ENCODE results near the gene SEC16B. TPM values are rescaled to one million over a fixed set of nuclear protein-coding genes. Genes with fewer than 3 reads are reported as not detected.

SEC16B gene
- total and polyA plus RNA-seq, 4 experiments from 2014 or later: not detected

GRCh38 chr1:177940682-177941081 lies 29.2 kb downstream of the SEC16B start:
- Histone ChIP-seq H3K27me3 (ENCODE audit: insufficient read depth, low read length) (no peaks in the 10 kb centered on the region), H3K27ac (ENCODE audit: low read depth, low read length) (no peak overlapping the region), H3K4me1 (ENCODE audit: insufficient read depth, low read length) (no peaks in the 10 kb centered on the region), H3K36me3 (ENCODE audit: insufficient read depth, low read length) (no peaks in the 10 kb centered on the region), H3K4me3 (ENCODE audit: low read length in 2 of 2) (no peak overlapping the region), H3K9me3 (ENCODE audit: control insufficient read depth in 1 of 2, low read length in 2 of 2) (no peaks in the 10 kb centered on the region)
- no peak overlapping the region for H3K27ac Mint-ChIP-seq
- CTCF ChIA-PET (ENCODE audit: partially characterized antibody): no interaction called here
- intact Hi-C loops (cut with micrococcal nuclease): no loop called here
- no peaks in the 10 kb centered on the region for H3K36me3 Mint-ChIP-seq
- DNase-seq: no peak
- H3K9me3 Mint-ChIP-seq: peaks cover 0 to 2% (median 0%) of the 10 kb centered on the region in 8 donors
- H3K4me1 Mint-ChIP-seq: no peaks in the 10 kb centered on the region
- no peaks in the 10 kb centered on the region for H3K27me3 Mint-ChIP-seq
- H3K4me3 Mint-ChIP-seq: no peak overlapping the region
- POLR2A ChIA-PET (ENCODE audit: partially characterized antibody): no interaction called here

- Mint-ChIP-seq H3K27ac (no peak overlapping the region), H3K36me3 (no peaks in the 10 kb centered on the region), H3K4me3 (no peak overlapping the region), H3K9me3 (peaks cover 0 to 2% (median 0%) of the 10 kb centered on the region in 8 donors), H3K4me1 (no peaks in the 10 kb centered on the region), H3K27me3 (no peaks in the 10 kb centered on the region)
- H3K4me3 ChIP-seq (ENCODE audit: low read length in 2 of 2): no peak overlapping the region
- H3K27ac ChIP-seq (ENCODE audit: low read depth, low read length): no peak overlapping the region
- intact Hi-C loops (cut with micrococcal nuclease): no loop called here
- H3K9me3 ChIP-seq (ENCODE audit: control insufficient read depth in 1 of 2, low read length in 2 of 2): no peaks in the 10 kb centered on the region
- no peak for DNase-seq
- no peaks in the 10 kb centered on the region for H3K27me3 ChIP-seq (ENCODE audit: insufficient read depth, low read length)
- no peaks in the 10 kb centered on the region for H3K4me1 ChIP-seq (ENCODE audit: insufficient read depth, low read length)
- POLR2A ChIA-PET (ENCODE audit: partially characterized antibody): no interaction called here
- CTCF ChIA-PET (ENCODE audit: partially characterized antibody): no interaction called here
- H3K36me3 ChIP-seq (ENCODE audit: insufficient read depth, low read length): no peaks in the 10 kb centered on the region
Measured at GRCh38 chr1:177937931-177938330, 31.9 kb downstream of the SEC16B start.

DNA sequence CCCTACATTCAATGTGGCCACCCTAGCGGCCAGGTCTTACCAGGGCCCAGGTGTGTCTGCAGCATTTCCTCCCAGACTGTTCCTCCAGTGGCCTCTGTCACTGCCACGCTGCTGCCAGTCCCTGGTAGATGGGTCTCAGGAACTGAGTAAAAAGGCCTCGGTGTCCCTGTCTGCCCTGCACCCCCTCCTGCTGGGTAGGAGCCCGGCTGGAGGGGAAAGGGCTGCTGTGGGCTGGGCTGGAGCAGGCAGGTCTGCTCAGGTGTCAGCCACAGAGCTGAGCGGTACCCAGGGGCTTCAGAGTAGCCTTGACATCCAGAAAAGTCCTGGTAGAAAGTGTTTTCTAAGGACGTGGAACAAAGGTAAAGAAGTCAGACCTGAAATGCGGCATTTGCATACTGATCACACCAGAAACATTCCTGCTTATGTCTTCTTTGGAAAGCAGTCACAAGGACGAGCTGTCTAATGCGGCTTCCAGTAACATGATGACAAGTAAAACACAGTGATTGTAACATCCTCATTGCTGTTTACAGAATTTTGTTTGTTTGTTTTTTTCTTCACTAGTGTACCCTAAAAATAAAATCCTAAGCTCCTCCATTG lies 32.6 kb downstream of the SEC16B start:
- no peak for DNase-seq
- Mint-ChIP-seq H3K36me3 (no peaks in the 10 kb centered on the region), H3K9me3 (peaks cover 0 to 2% (median 0%) of the 10 kb centered on the region in 8 donors), H3K4me1 (no peaks in the 10 kb centered on the region), H3K27me3 (no peaks in the 10 kb centered on the region), H3K4me3 (no peak overlapping the region), H3K27ac (no peak overlapping the region)
- POLR2A ChIA-PET (ENCODE audit: partially characterized antibody): no interaction called here
- Histone ChIP-seq H3K36me3 (ENCODE audit: insufficient read depth, low read length) (no peaks in the 10 kb centered on the region), H3K27ac (ENCODE audit: low read depth, low read length) (no peak overlapping the region), H3K4me3 (ENCODE audit: low read length in 2 of 2) (no peak overlapping the region), H3K4me1 (ENCODE audit: insufficient read depth, low read length) (no peaks in the 10 kb centered on the region), H3K27me3 (ENCODE audit: insufficient read depth, low read length) (no peaks in the 10 kb centered on the region), H3K9me3 (ENCODE audit: control insufficient read depth in 1 of 2, low read length in 2 of 2) (no peaks in the 10 kb centered on the region)
- CTCF ChIA-PET (ENCODE audit: partially characterized antibody): interaction anchor here (1.4 kb wide), 1 partner anchor 8 kb away, joined by 5 read pairs; no protein-coding TSS in a partner anchor
- intact Hi-C loops (cut with micrococcal nuclease): no loop called here

DNA sequence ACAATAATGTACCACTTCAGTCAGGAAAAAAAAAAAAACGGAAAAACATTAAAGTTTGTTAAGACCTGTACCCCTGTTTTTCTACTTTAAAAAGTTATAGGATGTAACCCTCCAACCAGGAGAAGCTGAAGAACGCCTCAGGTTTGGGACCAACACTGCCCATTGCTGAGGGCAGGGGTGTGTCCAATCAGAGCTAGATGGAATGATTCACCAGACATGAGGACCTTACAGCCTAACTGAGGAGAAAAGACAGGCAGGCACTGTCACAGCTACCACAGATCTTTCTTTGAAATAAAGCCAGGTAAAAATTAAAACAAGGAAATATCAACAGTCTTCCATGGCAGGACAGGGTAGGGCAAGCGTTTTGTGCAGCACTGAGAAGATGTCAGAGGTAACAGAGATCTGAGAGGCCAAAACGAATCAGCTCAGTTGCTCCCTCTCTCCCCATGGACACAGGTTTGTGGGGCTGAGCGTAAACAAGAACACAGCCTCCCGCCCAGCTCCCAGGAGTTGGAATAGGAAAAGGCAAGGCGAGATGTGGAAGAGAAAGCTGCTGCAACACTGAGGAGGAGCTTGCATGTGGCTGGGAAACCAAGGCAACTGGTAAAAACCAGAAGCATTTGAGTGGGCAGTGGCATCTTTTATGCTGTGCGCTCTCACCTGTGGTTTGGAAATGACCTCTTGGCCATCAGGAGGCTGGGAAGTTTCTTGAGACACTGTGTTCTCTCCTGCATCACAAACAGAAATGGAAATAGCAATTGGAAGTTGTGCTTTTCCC lies 34.0 kb downstream of the SEC16B start:
- Mint-ChIP-seq H3K4me1 (peaks cover 0 to 3% (median 0%) of the 10 kb centered on the region in 4 donors), H3K36me3 (no peaks in the 10 kb centered on the region), H3K4me3 (no peak overlapping the region), H3K9me3 (peaks cover 0 to 2% (median 0%) of the 10 kb centered on the region in 8 donors), H3K27ac (no peak overlapping the region), H3K27me3 (no peaks in the 10 kb centered on the region)
- H3K4me3 ChIP-seq (ENCODE audit: low read length in 2 of 2): no peak overlapping the region
- ChIA-PET CTCF (ENCODE audit: partially characterized antibody) (interaction anchor here (1.4 kb wide), 1 partner anchor 10 kb away, joined by 5 read pairs; no protein-coding TSS in a partner anchor), POLR2A (ENCODE audit: partially characterized antibody) (no interaction called here)
- no peak overlapping the region for H3K27ac ChIP-seq (ENCODE audit: low read depth, low read length)
- H3K27me3 ChIP-seq (ENCODE audit: insufficient read depth, low read length): no peaks in the 10 kb centered on the region
- no peaks in the 10 kb centered on the region for H3K4me1 ChIP-seq (ENCODE audit: insufficient read depth, low read length)
- no peak for DNase-seq
- H3K36me3 ChIP-seq (ENCODE audit: insufficient read depth, low read length): no peaks in the 10 kb centered on the region
- H3K9me3 ChIP-seq (ENCODE audit: control insufficient read depth in 1 of 2, low read length in 2 of 2): no peaks in the 10 kb centered on the region
- intact Hi-C loops (cut with micrococcal nuclease): no loop called here

DNA sequence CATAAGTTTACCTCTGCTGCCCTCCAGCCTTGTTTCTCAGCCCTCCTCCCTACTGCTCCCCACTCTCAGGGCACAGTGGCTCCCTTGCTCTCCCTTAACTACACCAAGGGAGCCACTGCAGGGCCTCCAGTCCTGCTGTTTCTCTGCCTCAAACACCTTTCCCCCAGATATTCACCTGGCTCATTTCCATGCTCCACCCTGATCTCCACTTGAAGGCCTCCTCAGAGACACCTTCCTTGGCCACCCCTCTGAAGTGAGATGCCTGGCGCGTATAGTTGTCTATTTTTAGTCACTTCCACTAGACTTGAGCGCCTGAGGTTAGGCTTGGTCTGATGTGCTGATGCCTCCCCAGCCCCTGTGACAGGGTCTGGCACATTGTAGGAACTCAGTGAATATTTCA lies 34.9 kb downstream of the SEC16B start:
- Mint-ChIP-seq H3K27me3 (no peaks in the 10 kb centered on the region), H3K27ac (no peak overlapping the region), H3K36me3 (no peaks in the 10 kb centered on the region), H3K9me3 (peaks cover 0 to 2% (median 0%) of the 10 kb centered on the region in 8 donors), H3K4me1 (peaks cover 0 to 3% (median 0%) of the 10 kb centered on the region in 4 donors), H3K4me3 (no peak overlapping the region)
- Histone ChIP-seq H3K4me3 (ENCODE audit: low read length in 2 of 2) (no peak overlapping the region), H3K4me1 (ENCODE audit: insufficient read depth, low read length) (no peaks in the 10 kb centered on the region), H3K27me3 (ENCODE audit: insufficient read depth, low read length) (no peaks in the 10 kb centered on the region), H3K36me3 (ENCODE audit: insufficient read depth, low read length) (no peaks in the 10 kb centered on the region), H3K27ac (ENCODE audit: low read depth, low read length) (no peak overlapping the region), H3K9me3 (ENCODE audit: control insufficient read depth in 1 of 2, low read length in 2 of 2) (no peaks in the 10 kb centered on the region)
- intact Hi-C loops (cut with micrococcal nuclease): no loop called here
- DNase-seq: no peak
- POLR2A ChIA-PET (ENCODE audit: partially characterized antibody): no interaction called here
- CTCF ChIA-PET (ENCODE audit: partially characterized antibody): no interaction called here

- Mint-ChIP-seq H3K27ac (no peak overlapping the region), H3K27me3 (no peaks in the 10 kb centered on the region), H3K4me3 (no peak overlapping the region), H3K4me1 (peaks cover 0 to 3% (median 0%) of the 10 kb centered on the region in 4 donors), H3K36me3 (no peaks in the 10 kb centered on the region), H3K9me3 (peaks cover 0 to 2% (median 0%) of the 10 kb centered on the region in 8 donors)
- CTCF ChIA-PET (ENCODE audit: partially characterized antibody): no interaction called here
- intact Hi-C loops (cut with micrococcal nuclease): no loop called here
- POLR2A ChIA-PET (ENCODE audit: partially characterized antibody): no interaction called here
- Histone ChIP-seq H3K9me3 (ENCODE audit: control insufficient read depth in 1 of 2, low read length in 2 of 2) (no peaks in the 10 kb centered on the region), H3K4me1 (ENCODE audit: insufficient read depth, low read length) (no peaks in the 10 kb centered on the region), H3K27ac (ENCODE audit: low read depth, low read length) (no peak overlapping the region), H3K4me3 (ENCODE audit: low read length in 2 of 2) (no peak overlapping the region), H3K27me3 (ENCODE audit: insufficient read depth, low read length) (no peaks in the 10 kb centered on the region), H3K36me3 (ENCODE audit: insufficient read depth, low read length) (no peaks in the 10 kb centered on the region)
- no peak for DNase-seq
Measured at GRCh38 chr1:177934461-177934860, 35.4 kb downstream of the SEC16B start.

DNA sequence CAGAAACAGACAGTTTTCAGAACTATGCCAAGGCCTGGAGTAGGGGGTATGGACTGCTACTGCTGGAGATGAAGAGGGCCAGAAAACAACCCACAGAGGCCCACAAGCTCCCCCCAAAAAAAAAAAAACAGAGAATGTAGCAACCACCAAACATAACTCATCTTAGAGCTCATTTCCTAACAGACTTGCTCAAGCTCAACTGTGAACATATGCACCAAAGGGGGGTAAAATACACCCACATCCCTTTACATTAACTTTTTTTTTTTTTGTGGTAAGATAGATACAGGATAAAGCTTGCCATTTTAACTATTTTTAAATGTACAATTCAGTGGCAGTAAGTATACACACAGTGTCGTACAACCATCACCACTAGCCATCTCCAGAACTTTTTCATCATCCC lies 36.0 kb downstream of the SEC16B start:
- Histone ChIP-seq H3K4me3 (ENCODE audit: low read length in 2 of 2) (no peak overlapping the region), H3K9me3 (ENCODE audit: control insufficient read depth in 1 of 2, low read length in 2 of 2) (no peaks in the 10 kb centered on the region), H3K4me1 (ENCODE audit: insufficient read depth, low read length) (no peaks in the 10 kb centered on the region), H3K36me3 (ENCODE audit: insufficient read depth, low read length) (no peaks in the 10 kb centered on the region), H3K27me3 (ENCODE audit: insufficient read depth, low read length) (no peaks in the 10 kb centered on the region), H3K27ac (ENCODE audit: low read depth, low read length) (no peak overlapping the region)
- Mint-ChIP-seq H3K27ac (no peak overlapping the region), H3K9me3 (peaks cover 0 to 2% (median 0%) of the 10 kb centered on the region in 8 donors), H3K36me3 (no peaks in the 10 kb centered on the region), H3K4me1 (peaks cover 0 to 3% (median 0%) of the 10 kb centered on the region in 4 donors), H3K27me3 (no peaks in the 10 kb centered on the region), H3K4me3 (no peak overlapping the region)
- intact Hi-C loops (cut with micrococcal nuclease): no loop called here
- DNase-seq: no peak
- CTCF ChIA-PET (ENCODE audit: partially characterized antibody): no interaction called here
- POLR2A ChIA-PET (ENCODE audit: partially characterized antibody): no interaction called here
